NCI-H1092 treated with DMSO at 0.1 percent for 48 hours (cell line): ENCODE measurements around the gene GALNT7.

ENCODE experiments used
- DNase-seq: peaks from one replicate; lab custom pipeline; 2025; lab: John Stamatoyannopoulos, UW

GALNT7 gene

DNA sequence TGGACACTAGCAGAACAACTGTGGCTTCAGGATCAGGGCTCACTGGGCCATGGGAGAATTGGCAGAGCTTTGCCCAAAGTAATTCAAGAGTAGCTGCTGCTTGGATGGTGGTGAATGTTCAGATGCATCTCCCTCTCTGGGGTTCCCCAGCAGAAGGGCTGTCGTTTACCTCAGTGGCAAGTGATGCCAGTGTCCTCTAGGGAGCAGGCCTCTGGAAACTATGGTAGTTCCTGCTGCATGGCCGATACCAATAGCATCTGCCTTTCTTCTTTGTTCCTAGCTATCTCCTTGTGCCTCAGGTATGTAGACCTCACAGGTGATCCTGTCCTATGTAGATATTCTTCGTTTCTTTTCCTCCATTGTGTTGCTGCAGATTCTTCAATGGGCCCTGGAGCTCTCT is 139.2 kb downstream of the GALNT7 start:
- no peak for DNase-seq

DNA sequence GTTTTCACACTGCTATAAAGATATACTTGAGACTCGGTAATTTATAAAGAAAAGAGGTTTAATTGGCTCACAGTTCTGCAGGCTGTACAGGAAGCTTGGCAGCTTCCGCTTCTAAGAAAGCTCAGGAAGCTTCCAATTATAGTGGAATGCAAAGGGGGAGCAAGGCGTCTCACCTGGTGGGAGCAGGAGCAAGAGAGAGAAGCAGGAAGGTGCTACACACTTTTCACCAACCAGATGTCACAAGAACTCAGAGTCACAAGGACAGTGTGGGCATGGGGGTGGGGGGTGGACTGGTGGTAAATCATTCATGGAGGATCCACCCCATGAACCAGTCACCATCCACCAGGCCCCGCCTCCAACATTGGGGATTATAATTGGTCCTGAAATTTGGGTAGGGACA is 142.8 kb downstream of the GALNT7 start:
- no peak for DNase-seq

DNA sequence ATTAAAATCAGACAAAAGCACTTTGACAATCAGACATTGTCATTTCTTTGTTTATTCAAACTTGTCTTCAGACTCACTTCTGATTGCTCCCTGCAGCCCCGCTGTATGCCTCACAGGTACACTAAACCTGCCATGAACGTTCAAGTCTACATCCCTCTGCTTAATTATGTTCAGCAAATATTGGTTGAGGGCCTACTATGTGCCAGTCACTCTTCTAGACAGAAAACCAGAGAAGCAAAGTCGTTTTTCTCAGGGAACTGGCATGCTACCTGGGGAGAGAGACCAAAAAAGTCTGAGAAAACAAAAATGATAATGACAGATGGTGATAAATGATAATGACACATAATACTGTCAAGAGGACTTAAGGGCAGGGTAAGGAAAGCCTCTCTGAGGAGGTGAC is 146.1 kb downstream of the GALNT7 start:
- DNase-seq, result no peak

DNA sequence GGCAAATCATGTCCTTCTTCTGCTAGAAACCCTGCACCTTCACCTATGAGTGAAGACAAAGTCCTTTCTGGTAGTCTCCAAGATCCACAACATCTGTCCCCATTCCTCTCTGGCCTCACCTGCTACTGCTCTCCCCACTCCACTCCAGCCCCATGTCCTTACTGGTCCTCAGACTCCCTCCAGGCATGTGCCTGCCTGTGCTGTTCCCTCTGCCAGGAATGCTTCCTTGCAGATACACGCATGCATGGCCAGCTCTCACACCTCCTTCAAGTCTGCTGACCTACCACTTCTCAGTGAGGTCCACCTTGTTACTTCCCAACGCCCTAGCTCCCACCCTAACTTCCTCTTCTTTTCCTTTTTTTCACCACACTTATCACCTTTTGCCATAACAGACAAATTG is 147.4 kb downstream of the GALNT7 start:
- DNase-seq, result no peak

DNA sequence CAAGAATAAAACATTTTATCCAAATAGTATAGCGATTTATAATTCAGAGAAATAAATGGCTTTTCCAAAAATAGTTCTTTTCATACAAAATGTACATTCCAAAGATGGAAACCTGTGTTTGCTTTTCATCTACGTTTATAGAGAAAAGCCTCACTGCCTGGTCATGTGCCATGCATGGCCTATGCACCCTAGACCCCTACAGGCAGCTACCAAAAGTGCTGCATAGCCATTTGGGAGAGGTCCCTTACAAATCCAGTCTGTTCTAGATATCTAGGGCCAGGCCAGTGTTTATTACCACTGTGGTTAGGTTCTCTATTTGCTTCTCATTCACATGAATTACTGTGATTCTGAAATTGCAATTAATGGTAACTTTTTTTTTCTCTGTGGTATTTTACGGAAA is 148.4 kb downstream of the GALNT7 start:
- DNase-seq, result no peak

DNA sequence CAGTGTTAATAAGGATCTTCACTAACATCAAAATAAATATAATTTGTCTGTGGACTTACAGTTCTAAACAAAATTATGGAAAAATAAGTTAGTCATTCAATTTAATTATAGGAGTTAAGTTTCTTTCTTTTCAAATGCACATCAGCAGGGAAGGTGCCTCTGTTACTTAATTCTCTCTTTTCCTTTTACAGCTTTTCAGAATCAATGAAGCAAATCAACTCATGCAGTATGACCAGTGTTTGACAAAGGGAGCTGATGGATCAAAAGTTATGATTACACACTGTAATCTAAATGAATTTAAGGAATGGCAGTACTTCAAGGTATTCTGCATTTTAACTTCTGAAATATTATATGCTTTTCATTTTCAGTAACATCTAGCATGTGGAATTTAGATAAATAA is 149.6 kb downstream of the GALNT7 start:
- no peak for DNase-seq

- peak; percentile 48 for DNase-seq
These were observed 150.1 kb downstream of the GALNT7 start for GRCh38 chr4:173318648-173319211.

- DNase-seq, result no peak
These were observed 151.1 kb downstream of the GALNT7 start for GRCh38 chr4:173319696-173320095.

- no peak for DNase-seq
These were observed 156.6 kb downstream of the GALNT7 start for GRCh38 chr4:173325007-173325736.

GRCh38 chr4:173328236-173328901 is 159.8 kb downstream of the GALNT7 start:
- DNase-seq, result no peak

GRCh38 chr4:173330590-173330989 is 162.0 kb downstream of the GALNT7 start:
- DNase-seq, result no peak

DNA sequence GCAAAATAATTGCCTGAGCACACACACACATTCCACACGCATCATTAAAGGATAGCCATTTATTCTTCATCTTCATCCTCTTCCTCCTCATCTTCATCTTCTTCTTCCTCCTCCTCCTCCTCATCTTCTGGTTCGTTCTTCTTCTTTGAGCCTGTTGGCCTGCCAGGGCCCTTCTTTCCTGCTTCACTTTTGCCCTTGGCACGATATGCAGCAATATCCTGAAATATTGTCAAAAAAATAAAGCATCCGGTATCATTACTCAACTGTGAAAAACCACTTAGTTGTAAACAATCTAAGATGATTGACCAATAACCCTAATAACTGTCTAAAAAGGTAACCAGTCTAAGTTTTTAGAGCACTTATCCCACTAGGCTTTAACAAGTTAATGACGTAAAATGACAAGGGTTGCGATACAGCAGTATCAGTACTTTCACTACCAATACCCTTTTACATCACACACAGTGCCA is 163.4 kb downstream of the GALNT7 start:
- no peak for DNase-seq

DNA sequence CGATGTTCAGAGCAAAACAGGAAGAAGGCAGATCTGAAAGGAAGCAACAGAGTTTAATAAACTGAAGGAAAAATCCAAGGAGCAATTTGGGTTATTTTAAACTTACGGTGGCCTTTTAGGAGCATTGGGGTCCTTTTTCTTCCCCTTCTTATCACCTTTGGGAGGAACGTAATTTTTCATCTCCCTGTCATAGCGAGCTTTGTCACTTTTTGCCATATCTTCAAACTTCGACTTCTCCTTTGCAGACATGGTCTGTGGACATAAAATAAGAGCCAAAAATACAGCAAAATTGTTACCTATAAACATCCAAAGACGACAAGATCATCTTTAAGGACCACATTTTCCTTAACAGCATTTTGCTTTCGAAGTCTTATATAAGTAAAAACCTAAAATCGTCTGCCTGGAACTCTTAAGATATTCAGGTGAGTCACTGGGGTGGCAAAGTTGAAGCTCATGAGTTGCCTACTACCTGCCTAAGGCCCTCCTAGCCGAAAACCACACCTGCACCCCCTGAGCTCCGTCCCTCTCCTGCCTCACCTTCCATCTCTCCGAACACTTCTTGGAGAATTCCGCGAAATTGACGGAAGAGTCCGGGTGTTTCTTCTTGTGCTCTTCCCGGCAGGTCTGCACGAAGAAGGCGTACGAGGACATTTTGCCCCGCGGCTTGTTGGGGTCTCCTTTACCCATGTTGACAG is 164.5 kb downstream of the GALNT7 start:
- no peak for DNase-seq

DNA sequence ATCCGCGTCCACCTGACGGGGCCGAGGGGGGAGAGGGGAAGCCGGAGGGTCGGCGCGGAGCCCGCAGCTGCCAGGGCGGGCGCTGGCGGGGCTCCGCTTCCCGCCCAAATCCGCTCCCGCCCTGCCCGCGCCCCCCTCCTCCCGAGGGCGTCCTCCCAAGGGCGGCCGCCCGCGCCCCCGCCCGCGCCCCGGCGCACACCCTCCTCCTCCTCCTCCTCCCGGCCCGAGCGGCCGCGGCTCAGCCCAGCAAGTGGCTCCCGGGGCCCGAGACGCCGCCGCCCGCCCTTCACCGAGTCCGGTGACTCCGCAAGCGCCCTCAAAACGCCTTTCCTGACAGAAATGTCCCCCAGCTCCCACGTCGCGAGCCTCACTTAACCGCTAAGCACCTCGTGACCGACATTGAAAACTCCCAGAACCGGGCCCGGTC is 165.1 kb downstream of the GALNT7 start:
- DNase-seq, result peak; percentile 37

GRCh38 chr4:173334085-173334890 is 165.7 kb downstream of the GALNT7 start, which contains the start of gene HMGB2:
Gene HMGB2 (minus strand): TSS chr4:173334358. CDS start chr4:173333649, 709 bp downstream.
- peak; percentile 100 for DNase-seq

DNA sequence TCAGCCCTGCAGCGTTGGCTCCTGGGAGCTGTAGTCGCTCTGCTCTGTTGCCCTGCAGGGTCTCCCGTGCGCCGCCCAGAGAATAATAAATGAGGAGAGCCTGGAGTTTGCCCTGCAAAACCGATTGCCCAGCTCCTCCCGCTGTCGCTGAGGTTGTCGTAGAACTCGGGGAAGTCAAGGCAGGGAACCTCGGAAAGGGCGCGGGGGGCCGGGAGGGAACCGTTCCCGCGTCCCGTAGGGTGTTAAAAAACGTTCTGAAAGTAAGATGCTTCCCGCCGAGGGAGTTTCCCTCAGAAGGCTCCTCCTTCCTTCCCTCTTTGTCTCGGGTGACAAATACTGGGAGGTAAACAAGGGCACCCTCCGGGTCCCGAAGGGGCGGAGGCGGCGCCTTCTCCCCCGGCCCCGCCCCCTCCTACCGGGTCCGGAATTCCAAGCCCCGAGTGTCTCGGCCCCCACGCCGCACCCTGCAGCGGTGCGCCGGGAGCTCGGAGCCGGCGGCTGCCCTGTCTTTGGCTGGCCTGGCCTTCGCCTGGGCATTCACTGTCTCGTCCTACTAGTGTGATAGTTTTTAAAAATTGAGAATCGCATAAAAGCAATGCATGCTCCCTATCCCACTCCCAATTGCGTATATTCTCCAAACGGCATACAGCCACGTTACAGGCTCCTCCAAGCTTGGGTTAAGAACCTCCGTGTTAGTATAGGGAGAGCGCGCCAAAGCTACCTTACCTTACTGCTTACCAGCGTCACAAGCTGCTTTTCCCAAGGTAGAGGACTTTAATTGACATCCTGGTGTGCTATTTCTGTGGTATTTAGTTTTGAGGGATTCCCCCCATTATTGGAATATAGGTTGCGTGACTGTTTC is 166.5 kb downstream of the GALNT7 start:
- peak; percentile 94 for DNase-seq

- no peak for DNase-seq
These were observed 168.9 kb downstream of the GALNT7 start for GRCh38 chr4:173337463-173337862.

- no peak for DNase-seq
These were observed 175.3 kb downstream of the GALNT7 start for GRCh38 chr4:173343832-173344397.

- DNase-seq, result no peak
These were observed 177.0 kb downstream of the GALNT7 start for GRCh38 chr4:173345648-173346047.

- no peak for DNase-seq
These were observed 177.5 kb downstream of the GALNT7 start for GRCh38 chr4:173346074-173346473.
